Astrocyte (in vitro differentiated cells and primary cell): ENCODE measurements around the gene THSD7B. TPM values are rescaled to one million over a fixed set of nuclear protein-coding genes. Genes with fewer than 3 reads are reported as not detected.

Experiments used
- DNase-seq: peaks from one replicate; pipeline ENCODE4 v3.0.0-alpha.2; 2010; ENCODE audit warnings: low read depth
- FAIRE-seq: peaks from 2 replicates; lab custom pipeline; 2011; peaks lifted over from hg19 to GRCh38; lab: Jason Lieb, UNC
- H2AFZ ChIP-seq: 2 replicates; pipeline ENCODE4 v1.6.0; 2012; ENCODE audit warnings: low read depth, low read length, inconsistent platforms
- H3K27ac ChIP-seq: 2 replicates; pipeline ENCODE4 v1.5.1; 2011; ENCODE audit warnings: low read depth, low read length, inconsistent platforms
- H3K27me3 ChIP-seq: 2 replicates; pipeline ENCODE4 v1.6.0; 2011; ENCODE audit warnings: low read length, inconsistent platforms; ENCODE audit not compliant: insufficient read depth
- H3K36me3 ChIP-seq: 2 replicates; pipeline ENCODE4 v1.5.1; 2011; ENCODE audit warnings: low read length, inconsistent platforms; ENCODE audit not compliant: insufficient read depth
- H3K4me1 ChIP-seq: 2 replicates; pipeline ENCODE4 v1.5.1; 2011; ENCODE audit warnings: low read length, inconsistent platforms; ENCODE audit not compliant: insufficient read depth
- H3K4me2 ChIP-seq: 2 replicates; pipeline ENCODE4 v1.6.0; 2012; ENCODE audit warnings: low read length, inconsistent platforms
- H3K4me3 ChIP-seq: 2 replicates; pipeline ENCODE4 v1.5.1; 2011; ENCODE audit warnings: low read depth, mild to moderate bottlenecking, low read length, inconsistent platforms; ENCODE audit not compliant: insufficient read depth
- H3K79me2 ChIP-seq: 2 replicates; pipeline ENCODE4 v1.6.0; 2012; ENCODE audit warnings: mild to moderate bottlenecking, low read length, inconsistent platforms; ENCODE audit not compliant: insufficient read depth
- H3K9ac ChIP-seq: 2 replicates; pipeline ENCODE4 v1.6.0; 2012; ENCODE audit warnings: mild to moderate bottlenecking, low read length, inconsistent platforms
- H3K9me3 ChIP-seq: 2 replicates; pipeline ENCODE4 v1.5.1; 2012; ENCODE audit warnings: low read depth, mild to moderate bottlenecking, low read length, inconsistent platforms; ENCODE audit not compliant: insufficient read depth
- H4K20me1 ChIP-seq: 2 replicates; pipeline ENCODE4 v1.6.0; 2012; ENCODE audit warnings: low read length, inconsistent platforms; ENCODE audit not compliant: insufficient read depth
- H3K27ac Mint-ChIP-seq: one replicate; pipeline ENCODE4 v1.8.0; 2021; ENCODE audit warnings: mild to moderate bottlenecking, mixed read lengths; ENCODE audit not compliant: unreplicated experiment
- H3K27me3 Mint-ChIP-seq: one replicate; pipeline ENCODE4 v1.8.0; 2021; ENCODE audit warnings: low read depth, mixed read lengths; ENCODE audit not compliant: unreplicated experiment
- H3K36me3 Mint-ChIP-seq: one replicate; pipeline ENCODE4 v1.8.0; 2021; ENCODE audit warnings: low read depth, mixed read lengths; ENCODE audit not compliant: unreplicated experiment
- H3K4me1 Mint-ChIP-seq: one replicate; pipeline ENCODE4 v1.8.0; 2021; ENCODE audit warnings: low read depth, mixed read lengths; ENCODE audit not compliant: unreplicated experiment
- H3K4me3 Mint-ChIP-seq: one replicate; pipeline ENCODE4 v1.8.0; 2021; ENCODE audit warnings: mild to moderate bottlenecking, moderate library complexity, mixed read lengths; ENCODE audit not compliant: unreplicated experiment
- H3K9me3 Mint-ChIP-seq: one replicate; pipeline ENCODE4 v1.8.0; 2021; ENCODE audit warnings: mild to moderate bottlenecking, mixed read lengths; ENCODE audit not compliant: unreplicated experiment
- CTCF ChIP-seq: IDR thresholded peaks from 2 replicates; pipeline ENCODE4 v1.5.1; 2011; ENCODE audit warnings: low read depth, mild to moderate bottlenecking, inconsistent platforms, low read length, moderate library complexity; ENCODE audit not compliant: insufficient read depth
- EZH2 ChIP-seq: IDR thresholded peaks from 2 replicates; pipeline ENCODE4 v1.6.1; 2012; ENCODE audit warnings: mild to moderate bottlenecking, low read length, inconsistent platforms; ENCODE audit not compliant: insufficient read depth
- total RNA-seq: library from RNA; stranded (reverse); gene quantifications from 2 replicates; pipeline ENCODE4 v1.2.1, GENCODE V29; 2021

THSD7B gene
- total RNA-seq, 1 donor from 2014 or later = 0.18 TPM

GRCh38 chr2:137023205-137023604 is 257.9 kb downstream of the THSD7B start:
- no peak overlapping the region for H3K9ac ChIP-seq
- H3K4me2 ChIP-seq = no peak overlapping the region
- Mint-ChIP-seq H3K4me3 (no peak overlapping the region), H3K36me3 (no peaks in the 10 kb centered on the region), H3K4me1 (no peaks in the 10 kb centered on the region), H3K27ac (no peak overlapping the region), H3K27me3 (no peaks in the 10 kb centered on the region), H3K9me3 (peaks cover 2% of the 10 kb centered on the region)
- no peaks in the 10 kb centered on the region for H3K36me3 ChIP-seq
- H4K20me1 ChIP-seq = no peaks in the 10 kb centered on the region
- TF ChIP-seq EZH2 = no peak
- no peak for TF ChIP-seq CTCF
- H2AFZ ChIP-seq = no peak overlapping the region
- H3K4me1 ChIP-seq = no peaks in the 10 kb centered on the region
- FAIRE-seq (no peak), DNase-seq (no peak)
- no peak overlapping the region for H3K4me3 ChIP-seq
- no peaks in the 10 kb centered on the region for H3K9me3 ChIP-seq
- no peaks in the 10 kb centered on the region for H3K79me2 ChIP-seq
- H3K27ac ChIP-seq = no peak overlapping the region
- H3K27me3 ChIP-seq = no peaks in the 10 kb centered on the region

- Mint-ChIP-seq H3K36me3 (no peaks in the 10 kb centered on the region), H3K9me3 (no peaks in the 10 kb centered on the region), H3K27ac (no peak overlapping the region), H3K27me3 (no peaks in the 10 kb centered on the region), H3K4me1 (no peaks in the 10 kb centered on the region), H3K4me3 (no peak overlapping the region)
- Histone ChIP-seq H2AFZ (no peak overlapping the region), H3K9ac (no peak overlapping the region), H3K4me3 (no peak overlapping the region), H4K20me1 (no peaks in the 10 kb centered on the region), H3K27ac (no peak overlapping the region), H3K79me2 (no peaks in the 10 kb centered on the region), H3K9me3 (no peaks in the 10 kb centered on the region), H3K4me2 (no peak overlapping the region), H3K36me3 (no peaks in the 10 kb centered on the region), H3K27me3 (no peaks in the 10 kb centered on the region), H3K4me1 (no peaks in the 10 kb centered on the region)
- DNase-seq (no peak), FAIRE-seq (no peak)
- no peak for TF ChIP-seq EZH2
- no peak for TF ChIP-seq CTCF
Observed at GRCh38 chr2:137031731-137032130, 266.4 kb downstream of the THSD7B start.

GRCh38 chr2:137036619-137037018 is 271.3 kb downstream of the THSD7B start:
- Histone ChIP-seq H3K9ac (no peak overlapping the region), H2AFZ (no peak overlapping the region), H3K27me3 (no peaks in the 10 kb centered on the region), H3K4me2 (no peak overlapping the region), H3K27ac (no peak overlapping the region), H3K9me3 (no peaks in the 10 kb centered on the region), H4K20me1 (no peaks in the 10 kb centered on the region), H3K4me1 (no peaks in the 10 kb centered on the region), H3K79me2 (no peaks in the 10 kb centered on the region), H3K36me3 (no peaks in the 10 kb centered on the region), H3K4me3 (no peak overlapping the region)
- no peaks in the 10 kb centered on the region for H3K9me3 Mint-ChIP-seq
- H3K4me3 Mint-ChIP-seq = no peak overlapping the region
- H3K36me3 Mint-ChIP-seq = no peaks in the 10 kb centered on the region
- TF ChIP-seq EZH2 (no peak), CTCF (no peak)
- H3K4me1 Mint-ChIP-seq = no peaks in the 10 kb centered on the region
- no peaks in the 10 kb centered on the region for H3K27me3 Mint-ChIP-seq
- no peak for FAIRE-seq
- H3K27ac Mint-ChIP-seq = no peak overlapping the region
- DNase-seq = no peak
